Stimulated activated memory B cell treated with anti-CD40 and anti-IgM and Interleukin-4, amounts not matched to agents 10 μg/mL and 1 μg/mL and 100 μg/mL, for 72 hours (primary cell): ENCODE data around the gene CTXND1.
"Not testable (repeated sequence)": the region's sequence is repeated elsewhere in the genome, so short reads cannot be mapped to it uniquely, and the experiment has no call there.

Experiments
- ATAC-seq: fragments of 150-1000 bp; cut with Tn5 transposase; 2 replicates; pipeline ENCODE4 v1.10.0; 2021
- H3K27ac Mint-ChIP-seq: one replicate; pipeline ENCODE4 v1.8.0; 2022; ENCODE audit warnings: mild to moderate bottlenecking, mixed read lengths
- H3K27me3 Mint-ChIP-seq: one replicate; pipeline ENCODE4 v1.8.0; 2022; ENCODE audit warnings: mixed read lengths
- H3K36me3 Mint-ChIP-seq: one replicate; pipeline ENCODE4 v1.8.0; 2022; ENCODE audit warnings: mixed read lengths
- H3K4me1 Mint-ChIP-seq: one replicate; pipeline ENCODE4 v1.8.0; 2022; ENCODE audit warnings: mixed read lengths
- H3K4me3 Mint-ChIP-seq: one replicate; pipeline ENCODE4 v1.8.0; 2022; ENCODE audit warnings: mild to moderate bottlenecking, moderate library complexity, mixed read lengths
- H3K9me3 Mint-ChIP-seq: one replicate; pipeline ENCODE4 v1.8.0; 2022; ENCODE audit warnings: mixed read lengths

The CTXND1 gene

DNA sequence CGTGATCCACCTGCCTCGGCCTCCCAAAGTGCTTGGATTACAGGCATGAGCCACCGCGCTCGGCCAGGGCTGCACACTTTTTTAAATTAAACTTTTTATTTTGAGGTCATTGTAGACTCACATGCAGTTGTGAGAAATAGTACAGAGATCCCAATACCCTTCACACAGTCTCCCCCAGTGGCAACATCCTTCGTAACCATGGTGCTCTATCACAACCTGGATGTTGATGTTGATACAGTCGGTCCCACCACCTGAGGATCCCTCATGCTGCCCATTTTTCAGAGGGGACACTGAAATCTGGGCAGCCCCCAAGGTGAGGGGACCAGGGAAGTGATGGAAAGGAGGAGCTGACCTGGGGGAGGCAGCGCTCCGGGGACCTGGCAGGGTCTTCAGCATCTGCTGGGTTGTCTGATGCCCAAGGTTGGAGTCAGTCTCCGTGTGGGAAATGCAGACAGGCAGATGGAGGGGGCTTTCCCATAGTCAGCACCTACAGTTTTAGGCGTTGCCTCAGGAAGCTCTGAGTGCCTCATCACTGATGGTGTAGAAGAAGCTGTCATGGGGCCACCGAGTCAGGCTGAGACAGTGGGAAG, 82.2 kb downstream of the CTXND1 start:
- Mint-ChIP-seq H3K36me3 (peaks cover 24% of the 10 kb centered on the region), H3K4me1 (no peaks in the 10 kb centered on the region), H3K27ac (no peak overlapping the region), H3K9me3 (no peaks in the 10 kb centered on the region), H3K4me3 (no peak overlapping the region), H3K27me3 (no peaks in the 10 kb centered on the region)
- no peak for ATAC-seq

DNA sequence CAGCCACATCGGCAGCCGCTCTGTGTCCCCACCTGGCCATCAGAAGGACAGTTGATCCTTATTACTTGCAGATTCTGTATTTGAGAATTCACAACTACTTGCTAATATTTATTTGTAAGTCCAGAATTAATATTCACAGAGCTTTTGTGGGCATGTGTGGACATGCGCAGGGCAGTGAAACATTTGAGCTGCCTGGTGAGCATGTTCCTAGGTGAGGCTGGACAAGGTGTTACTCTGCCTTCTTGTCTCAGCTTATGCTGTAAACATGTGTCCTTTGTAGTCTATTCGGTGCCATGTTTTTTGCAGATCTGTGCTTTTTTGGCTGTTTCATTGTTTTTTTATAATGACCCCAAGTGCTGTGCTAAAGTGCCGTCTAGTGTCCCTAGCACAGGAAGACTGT, 83.6 kb downstream of the CTXND1 start:
- H3K27ac Mint-ChIP-seq: no peak overlapping the region
- no peaks in the 10 kb centered on the region for H3K27me3 Mint-ChIP-seq
- peaks cover 2% of the 10 kb centered on the region for H3K9me3 Mint-ChIP-seq
- ATAC-seq: no peak
- H3K36me3 Mint-ChIP-seq: peaks cover 22% of the 10 kb centered on the region
- no peak overlapping the region for H3K4me3 Mint-ChIP-seq
- no peaks in the 10 kb centered on the region for H3K4me1 Mint-ChIP-seq

DNA sequence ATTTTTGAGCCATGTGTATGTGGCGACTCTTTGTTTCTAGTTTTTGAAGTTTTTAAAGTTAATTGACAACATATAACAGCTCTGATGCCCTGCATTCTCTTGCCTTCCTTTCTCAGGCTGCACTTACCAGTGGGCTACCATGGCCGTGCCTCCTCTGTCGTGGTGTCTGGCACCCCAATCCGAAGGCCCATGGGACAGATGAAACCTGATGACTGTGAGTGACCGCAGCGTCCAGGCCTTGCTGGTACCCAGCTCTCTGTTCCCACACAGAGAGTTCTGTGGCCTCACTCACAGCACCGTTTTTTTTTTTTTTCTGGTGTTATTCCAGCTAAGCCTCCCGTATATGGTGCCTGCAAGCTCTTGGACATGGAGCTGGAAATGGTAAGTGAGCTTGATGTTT, 84.1 kb downstream of the CTXND1 start:
- H3K36me3 Mint-ChIP-seq: peaks cover 27% of the 10 kb centered on the region
- ATAC-seq: no peak
- H3K4me3 Mint-ChIP-seq: no peak overlapping the region
- H3K27ac Mint-ChIP-seq: no peak overlapping the region
- no peaks in the 10 kb centered on the region for H3K27me3 Mint-ChIP-seq
- H3K9me3 Mint-ChIP-seq: peaks cover 2% of the 10 kb centered on the region
- no peaks in the 10 kb centered on the region for H3K4me1 Mint-ChIP-seq

- H3K4me1 Mint-ChIP-seq: peaks cover 29% of the 10 kb centered on the region
- no peak overlapping the region for H3K27ac Mint-ChIP-seq
- no peak overlapping the region for H3K4me3 Mint-ChIP-seq
- no peaks in the 10 kb centered on the region for H3K27me3 Mint-ChIP-seq
- ATAC-seq: no peak
- peaks cover 2% of the 10 kb centered on the region for H3K9me3 Mint-ChIP-seq
- H3K36me3 Mint-ChIP-seq: peaks cover 50% of the 10 kb centered on the region
Measured at GRCh38 chr15:80163897-80164296, 88.1 kb downstream of the CTXND1 start.

DNA sequence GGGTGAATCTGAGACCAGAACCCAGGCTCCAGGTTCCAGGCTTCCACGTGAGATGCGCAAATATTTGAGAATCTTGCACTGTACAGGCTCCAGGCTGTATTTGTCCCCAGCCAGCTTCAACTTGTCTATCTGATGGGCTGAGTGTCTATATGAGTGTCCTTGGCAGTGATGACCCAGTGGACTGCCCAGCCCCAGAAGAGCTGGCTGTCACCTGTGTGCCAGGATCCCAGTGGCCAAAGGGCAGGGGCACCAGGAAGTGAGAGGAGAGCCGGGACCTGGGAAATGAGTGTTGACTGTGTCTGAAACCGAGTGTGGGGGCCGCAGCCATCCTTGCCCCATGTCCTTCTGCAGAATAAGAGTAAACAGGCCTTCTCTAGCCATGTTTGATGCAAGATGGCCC, 88.8 kb downstream of the CTXND1 start:
- Mint-ChIP-seq H3K4me3 (no peak overlapping the region), H3K9me3 (peaks cover 2% of the 10 kb centered on the region), H3K36me3 (peaks cover 45% of the 10 kb centered on the region), H3K4me1 (peaks cover 29% of the 10 kb centered on the region), H3K27me3 (no peaks in the 10 kb centered on the region), H3K27ac (no peak overlapping the region)
- no peak for ATAC-seq

GRCh38 chr15:80162059-80162554, 89.9 kb downstream of the CTXND1 start:
- peaks cover 2% of the 10 kb centered on the region for H3K9me3 Mint-ChIP-seq
- ATAC-seq: no peak
- no peaks in the 10 kb centered on the region for H3K27me3 Mint-ChIP-seq
- H3K4me3 Mint-ChIP-seq: no peak overlapping the region
- peaks cover 43% of the 10 kb centered on the region for H3K36me3 Mint-ChIP-seq
- H3K4me1 Mint-ChIP-seq: peaks cover 29% of the 10 kb centered on the region
- no peak overlapping the region for H3K27ac Mint-ChIP-seq

DNA sequence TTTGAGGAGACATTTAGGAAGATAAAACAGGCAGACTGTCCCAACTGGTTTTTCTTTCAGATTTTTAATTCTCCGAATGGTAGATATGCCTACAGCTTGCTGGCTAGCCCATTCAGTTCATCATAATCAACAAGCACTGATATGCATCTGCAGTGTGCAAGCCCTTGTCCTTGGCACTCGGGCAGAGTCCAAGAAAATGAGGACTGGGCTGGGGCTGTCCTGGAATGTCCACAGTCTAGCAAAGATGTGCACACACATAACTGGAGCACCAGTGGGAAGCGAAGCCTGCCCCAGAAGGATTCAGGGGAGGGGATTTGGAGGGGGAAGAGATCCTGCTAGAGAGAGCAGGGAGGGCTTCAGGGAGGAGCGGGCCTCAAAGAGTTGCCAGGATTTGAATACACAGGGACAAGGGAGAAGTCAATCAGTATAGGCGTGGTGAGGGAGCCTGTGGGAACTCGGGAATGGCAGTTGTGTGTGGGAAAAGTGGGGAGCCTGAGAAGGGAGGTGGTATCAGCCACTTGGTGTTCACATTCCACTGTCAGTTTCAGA, 90.5 kb downstream of the CTXND1 start:
- H3K4me3 Mint-ChIP-seq: no peak overlapping the region
- H3K27me3 Mint-ChIP-seq: no peaks in the 10 kb centered on the region
- no peak for ATAC-seq
- peaks cover 43% of the 10 kb centered on the region for H3K36me3 Mint-ChIP-seq
- H3K9me3 Mint-ChIP-seq: peaks cover 2% of the 10 kb centered on the region
- peaks cover 29% of the 10 kb centered on the region for H3K4me1 Mint-ChIP-seq
- H3K27ac Mint-ChIP-seq: peak overlapping the region; percentile 82

GRCh38 chr15:80160570-80161156, 91.3 kb downstream of the CTXND1 start:
- Mint-ChIP-seq H3K36me3 (peaks cover 43% of the 10 kb centered on the region), H3K4me3 (no peak overlapping the region), H3K27me3 (no peaks in the 10 kb centered on the region), H3K9me3 (peaks cover 2% of the 10 kb centered on the region), H3K4me1 (peaks cover 32% of the 10 kb centered on the region), H3K27ac (peak overlapping the region; percentile 82)
- ATAC-seq: peak; percentile 80

GRCh38 chr15:80159811-80160569, 92.0 kb downstream of the CTXND1 start:
- Mint-ChIP-seq H3K36me3 (peaks cover 43% of the 10 kb centered on the region), H3K4me3 (no peak overlapping the region)
- peak; percentile 84 for ATAC-seq

GRCh38 chr15:80159301-80159700, 92.7 kb downstream of the CTXND1 start:
- peak overlapping the region; percentile 82 for H3K27ac Mint-ChIP-seq
- no peaks in the 10 kb centered on the region for H3K27me3 Mint-ChIP-seq
- no peak for ATAC-seq
- peaks cover 40% of the 10 kb centered on the region for H3K36me3 Mint-ChIP-seq
- no peak overlapping the region for H3K4me3 Mint-ChIP-seq
- H3K4me1 Mint-ChIP-seq: peaks cover 38% of the 10 kb centered on the region
- peaks cover 2% of the 10 kb centered on the region for H3K9me3 Mint-ChIP-seq

More at GRCh38 chr15:80159811-80160569, 92.0 kb downstream of the CTXND1 start:
- Mint-ChIP-seq H3K27ac (peak overlapping the region; percentile 82), H3K4me1 (peaks cover 38% of the 10 kb centered on the region), H3K27me3 (no peaks in the 10 kb centered on the region), H3K9me3 (peaks cover 2% of the 10 kb centered on the region)

- no peak for ATAC-seq
- Mint-ChIP-seq H3K9me3 (no peaks in the 10 kb centered on the region), H3K4me1 (peaks cover 47% of the 10 kb centered on the region), H3K4me3 (no peak overlapping the region), H3K36me3 (peaks cover 26% of the 10 kb centered on the region), H3K27ac (no peak overlapping the region), H3K27me3 (no peaks in the 10 kb centered on the region)
Measured at GRCh38 chr15:80157215-80157614, 94.8 kb downstream of the CTXND1 start.

GRCh38 chr15:80156176-80156720, 95.8 kb downstream of the CTXND1 start:
- Mint-ChIP-seq H3K27ac (no peak overlapping the region), H3K9me3 (no peaks in the 10 kb centered on the region), H3K27me3 (no peaks in the 10 kb centered on the region), H3K4me3 (no peak overlapping the region), H3K36me3 (peaks cover 20% of the 10 kb centered on the region), H3K4me1 (peaks cover 49% of the 10 kb centered on the region)
- ATAC-seq: no peak

- not testable (repeated sequence) for H3K9me3 Mint-ChIP-seq, H3K4me3 Mint-ChIP-seq, H3K27ac Mint-ChIP-seq, H3K27me3 Mint-ChIP-seq, ATAC-seq
- peaks cover 13% of the 10 kb centered on the region for H3K36me3 Mint-ChIP-seq
- H3K4me1 Mint-ChIP-seq: peaks cover 42% of the 10 kb centered on the region
Measured at GRCh38 chr15:80155378-80156175, 96.4 kb downstream of the CTXND1 start.

- Mint-ChIP-seq H3K4me1 (peaks cover 37% of the 10 kb centered on the region), H3K9me3 (no peaks in the 10 kb centered on the region), H3K4me3 (no peak overlapping the region), H3K36me3 (peaks cover 9% of the 10 kb centered on the region), H3K27ac (no peak overlapping the region), H3K27me3 (no peaks in the 10 kb centered on the region)
- ATAC-seq: no peak
Measured at GRCh38 chr15:80155001-80155377, 97.0 kb downstream of the CTXND1 start.

DNA sequence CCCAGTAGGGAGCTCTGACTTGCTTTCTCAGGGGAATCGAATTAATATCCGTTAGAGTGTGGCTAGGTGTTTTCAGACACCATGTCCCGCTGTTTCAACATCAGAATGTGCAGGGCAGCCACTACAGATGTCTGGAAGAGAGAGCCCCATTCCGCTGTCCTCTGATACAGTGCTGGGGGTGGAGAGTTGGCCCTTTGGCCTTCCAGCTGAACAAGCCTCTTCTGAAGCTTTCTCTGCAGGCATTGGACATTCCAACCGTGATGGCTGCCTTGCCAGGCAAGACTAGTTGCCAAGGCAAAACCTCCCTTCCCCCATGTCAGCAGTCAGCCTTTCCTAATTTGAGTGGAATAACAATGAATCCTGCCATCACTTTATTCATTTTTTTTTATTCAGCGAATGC, 97.7 kb downstream of the CTXND1 start:
- no peak overlapping the region for H3K4me3 Mint-ChIP-seq
- peaks cover 2% of the 10 kb centered on the region for H3K36me3 Mint-ChIP-seq
- H3K4me1 Mint-ChIP-seq: peaks cover 30% of the 10 kb centered on the region
- ATAC-seq: no peak
- no peaks in the 10 kb centered on the region for H3K27me3 Mint-ChIP-seq
- no peak overlapping the region for H3K27ac Mint-ChIP-seq
- no peaks in the 10 kb centered on the region for H3K9me3 Mint-ChIP-seq
